NCI-H510A (cell line): ENCODE measurements around the gene DCP1B.

Source experiments
- DNase-seq: peaks from one replicate; lab custom pipeline; 2025; lab: John Stamatoyannopoulos, UW

DCP1B gene

GRCh38 chr12:2017546-2018337, 13.5 kb upstream of the DCP1B start:
- no peak for DNase-seq

- DNase-seq: no peak
Measured at GRCh38 chr12:2016862-2017545, 12.7 kb upstream of the DCP1B start.

DNA sequence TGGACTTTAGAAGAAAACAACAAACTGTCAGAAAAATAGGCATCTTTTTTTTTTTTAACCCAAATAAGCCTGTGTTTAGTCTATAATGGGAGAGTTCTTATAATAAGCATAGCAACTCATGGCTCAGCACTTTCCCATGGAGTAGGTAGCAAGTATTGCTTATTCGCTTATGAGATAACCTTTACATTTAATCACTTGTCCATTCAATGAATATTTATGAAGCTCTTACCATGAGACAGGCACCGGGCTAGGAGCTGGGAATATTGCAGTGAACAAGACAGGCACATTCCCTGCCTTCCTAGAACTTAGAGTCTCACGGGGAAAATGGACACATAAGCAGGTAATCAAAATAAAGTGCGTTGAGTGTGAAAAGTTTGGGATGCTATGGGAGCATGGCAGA, 10.0 kb upstream of the DCP1B start:
- no peak for DNase-seq

DNA sequence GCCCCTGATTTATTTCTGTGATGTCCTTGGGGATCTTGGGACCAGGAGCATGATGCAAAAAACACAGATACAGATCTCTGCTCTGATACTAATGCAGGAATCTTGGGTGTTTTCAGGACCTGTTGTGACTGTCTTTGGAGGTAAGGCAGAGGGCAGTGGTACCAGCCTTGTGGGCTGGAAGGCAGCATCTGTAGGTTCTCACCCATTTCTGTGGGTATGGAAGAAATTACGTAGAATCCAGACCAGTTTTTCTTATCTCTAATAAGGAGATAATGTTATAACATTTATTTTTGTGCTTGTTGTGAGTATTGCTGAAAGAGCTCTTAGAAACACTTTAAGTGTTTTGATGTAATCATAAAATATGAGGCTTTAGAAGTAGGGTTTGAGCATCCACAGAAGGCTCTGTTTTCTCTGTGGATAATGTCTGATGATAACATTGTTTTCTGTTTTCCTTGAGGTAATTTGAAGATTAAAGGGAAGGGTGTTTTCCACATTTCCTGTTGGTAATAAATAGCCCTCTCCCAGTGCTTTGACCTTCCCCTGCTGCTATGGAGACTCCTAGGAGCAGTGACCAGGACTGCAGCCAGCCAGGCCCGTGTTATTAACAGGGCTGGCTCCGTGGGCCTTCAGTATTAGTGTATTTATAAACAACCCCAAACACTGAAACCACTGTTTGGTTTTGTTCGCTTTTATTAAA, 9.4 kb upstream of the DCP1B start:
- no peak for DNase-seq

GRCh38 chr12:2013086-2013485, 8.8 kb upstream of the DCP1B start:
- DNase-seq: no peak

DNA sequence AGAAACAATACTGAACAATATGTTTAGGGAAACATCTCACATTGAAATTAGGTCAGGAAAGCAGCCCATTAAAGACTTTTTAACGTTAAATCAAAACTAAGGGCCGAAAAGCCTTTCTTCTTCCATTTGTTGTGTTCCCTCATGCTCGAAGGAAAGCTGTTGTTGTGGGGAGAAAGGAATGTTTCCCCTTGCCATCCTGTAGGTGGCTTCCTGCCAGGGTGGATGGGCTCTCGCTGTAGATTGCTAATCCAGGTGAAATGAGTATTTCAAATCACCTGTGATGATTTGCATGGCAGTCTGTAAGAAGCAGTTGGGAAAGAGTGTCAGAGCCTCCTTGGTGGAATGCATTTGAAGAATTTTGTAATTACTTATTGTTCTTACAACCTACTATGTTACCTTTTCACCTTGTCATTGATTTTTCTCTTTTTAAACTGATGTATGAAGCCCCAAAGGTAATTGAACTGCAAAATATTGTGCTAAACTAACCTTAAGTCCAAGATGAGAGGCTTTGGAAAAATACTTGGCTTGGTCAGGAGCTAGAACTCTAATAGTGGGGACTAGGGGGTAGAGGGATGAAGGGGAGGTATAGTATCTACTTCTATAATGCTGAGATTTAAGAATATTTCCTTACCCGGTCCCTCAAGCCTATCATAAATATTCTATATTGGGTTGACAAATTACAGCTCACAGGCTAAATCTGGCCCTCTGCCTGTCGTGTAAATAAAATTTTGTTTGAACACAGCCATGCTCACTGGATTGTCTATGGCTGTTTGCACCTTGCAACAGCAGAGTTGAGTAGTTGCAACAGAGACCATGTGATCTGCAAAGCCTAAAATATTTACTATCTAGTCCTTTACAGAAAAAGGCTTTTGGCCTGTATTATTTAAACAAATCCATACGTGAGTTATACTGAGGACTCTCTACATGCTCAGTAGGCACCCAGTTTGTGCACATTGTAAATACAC, 7.7 kb upstream of the DCP1B start:
- DNase-seq: no peak

DNA sequence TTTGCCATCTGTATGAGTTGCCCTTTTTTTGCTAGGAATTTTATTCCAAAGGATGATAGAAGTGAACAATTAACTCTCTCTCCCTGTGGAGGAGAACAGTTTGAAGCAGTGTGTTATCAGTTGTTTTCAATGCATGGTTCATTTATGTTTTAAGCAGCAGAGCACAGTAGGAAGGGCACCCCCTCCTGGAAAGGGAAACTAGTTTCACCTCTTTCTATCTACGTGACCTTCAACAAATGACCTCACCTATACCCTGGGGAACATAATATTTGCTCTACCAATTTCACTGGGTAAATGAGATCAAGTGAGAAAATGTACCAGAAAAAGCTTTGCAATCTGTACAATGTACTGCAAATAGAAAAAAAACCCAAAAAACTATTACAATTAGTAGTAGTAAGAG, 5.4 kb upstream of the DCP1B start:
- no peak for DNase-seq

GRCh38 chr12:2008677-2009076, 4.4 kb upstream of the DCP1B start:
- DNase-seq: no peak

DNA sequence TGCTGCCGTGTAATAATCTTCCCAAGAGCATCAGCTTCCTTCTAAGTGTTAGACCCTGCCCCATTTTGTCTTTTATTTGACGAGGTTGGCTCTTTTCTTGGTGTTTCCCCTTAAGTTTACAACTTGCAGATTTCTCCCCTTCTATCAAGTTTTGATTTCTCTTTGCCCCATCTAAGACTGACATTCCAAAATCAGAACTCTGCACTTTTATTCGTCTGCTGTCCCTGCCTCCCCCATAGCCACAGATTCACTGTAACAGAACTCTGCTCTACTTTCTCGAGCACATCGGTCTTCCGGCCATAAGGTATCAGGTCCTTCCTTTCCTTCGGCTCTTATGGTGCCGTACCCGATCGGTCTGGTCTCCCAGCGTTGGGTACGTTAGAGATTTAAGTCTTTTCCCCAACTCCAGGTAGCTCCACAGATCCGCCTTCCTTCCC, 563 bp downstream of the DCP1B start:
- DNase-seq: no peak

DNA sequence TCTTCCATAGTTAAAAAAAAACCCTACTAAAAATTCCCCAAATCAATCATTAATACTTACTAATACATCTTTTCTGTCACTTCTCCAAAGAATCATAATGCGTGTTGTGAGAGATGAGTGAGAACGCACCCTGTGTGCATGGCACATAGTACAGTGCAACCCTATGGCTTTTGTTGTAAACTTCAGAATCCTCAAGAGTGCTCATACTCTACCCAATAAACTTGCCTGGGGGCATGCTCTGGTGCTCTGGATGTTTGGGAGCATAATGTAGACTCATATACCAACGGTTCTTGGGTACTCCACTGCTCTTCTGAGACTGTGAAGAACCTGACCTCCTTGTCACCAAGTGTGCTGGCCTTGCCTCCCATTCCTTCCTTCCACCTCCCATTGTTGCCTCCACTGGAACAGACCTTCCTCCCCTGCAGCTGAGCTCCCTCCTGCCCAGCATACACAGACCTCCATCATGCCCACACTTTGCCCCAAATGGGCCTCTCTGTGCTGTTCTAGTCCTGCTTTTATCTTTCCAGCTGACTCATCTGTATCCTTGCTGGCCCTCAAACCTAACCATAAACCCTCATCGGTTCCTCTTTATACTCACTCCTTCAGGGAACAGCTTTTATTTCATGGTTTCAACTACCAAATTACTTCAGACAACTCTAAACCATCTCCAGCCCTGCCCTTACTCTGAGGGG, 8.9 kb downstream of the DCP1B start:
- no peak for DNase-seq

- DNase-seq: no peak
Measured at GRCh38 chr12:1994429-1995143, 9.7 kb downstream of the DCP1B start.

DNA sequence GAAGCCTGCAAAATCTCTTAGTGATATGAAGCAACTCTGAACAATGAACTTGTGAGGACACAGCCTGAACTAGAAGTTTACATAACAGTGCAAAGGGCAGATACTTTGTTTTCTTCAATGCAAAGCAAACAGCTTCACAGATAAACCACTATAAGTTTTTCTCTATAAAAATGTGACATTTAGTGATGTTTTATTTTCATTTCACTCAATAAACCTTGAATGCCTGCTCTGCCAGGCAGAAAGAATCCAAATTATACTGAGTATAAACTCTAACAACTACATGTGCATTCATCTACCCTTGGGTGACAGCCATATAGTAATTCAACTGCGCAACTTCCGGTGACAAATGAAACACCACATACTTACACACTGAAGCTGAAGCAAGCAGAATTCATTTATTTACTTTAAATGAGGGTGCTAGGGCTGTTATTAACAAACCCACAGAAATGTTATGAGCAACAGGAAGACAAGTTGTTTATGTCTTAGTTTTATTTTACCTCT, 10.3 kb downstream of the DCP1B start:
- DNase-seq: no peak

DNA sequence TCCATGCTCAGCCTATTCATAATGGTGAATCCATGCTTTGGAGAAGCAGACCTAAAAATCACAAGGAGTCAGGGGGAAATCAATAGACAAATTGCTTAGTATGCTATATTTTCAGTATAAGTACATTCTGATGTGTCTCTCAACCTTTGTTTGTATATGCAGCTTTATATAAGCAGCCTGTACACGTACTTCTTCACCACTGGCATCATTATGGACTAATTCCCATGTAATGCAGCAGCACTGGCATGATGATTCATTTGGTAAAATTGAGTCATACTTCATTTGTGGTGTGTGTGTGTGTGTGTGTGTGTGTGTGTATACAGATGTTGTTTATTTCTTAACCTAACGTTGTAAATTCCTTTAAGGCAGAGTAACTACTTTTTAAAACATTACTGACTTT, 10.9 kb downstream of the DCP1B start:
- DNase-seq: no peak

- no peak for DNase-seq
Measured at GRCh38 chr12:1992732-1993131, 11.5 kb downstream of the DCP1B start.

DNA sequence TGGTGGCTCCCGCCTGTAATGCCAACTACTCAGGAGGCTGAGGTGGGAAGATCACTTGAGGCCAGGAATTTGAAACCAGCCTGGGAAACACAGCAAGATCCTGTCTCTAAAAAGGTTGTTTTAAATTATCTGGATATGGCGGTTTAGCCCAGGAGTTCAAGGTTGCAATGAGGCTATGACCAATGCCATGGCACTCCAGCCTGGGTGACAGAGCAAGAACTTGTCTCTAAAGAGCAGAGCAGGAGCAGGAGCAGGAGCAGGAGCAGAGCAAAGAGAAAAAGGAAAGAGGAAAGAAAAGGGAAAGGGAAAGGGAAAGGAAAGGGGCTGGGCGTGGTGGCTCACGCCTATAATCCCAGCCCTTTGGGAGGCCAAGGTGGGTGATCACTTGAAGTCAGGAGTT, 15.1 kb downstream of the DCP1B start:
- no peak for DNase-seq

- no peak for DNase-seq
Measured at GRCh38 chr12:1984759-1985158, 19.5 kb downstream of the DCP1B start.

DNA sequence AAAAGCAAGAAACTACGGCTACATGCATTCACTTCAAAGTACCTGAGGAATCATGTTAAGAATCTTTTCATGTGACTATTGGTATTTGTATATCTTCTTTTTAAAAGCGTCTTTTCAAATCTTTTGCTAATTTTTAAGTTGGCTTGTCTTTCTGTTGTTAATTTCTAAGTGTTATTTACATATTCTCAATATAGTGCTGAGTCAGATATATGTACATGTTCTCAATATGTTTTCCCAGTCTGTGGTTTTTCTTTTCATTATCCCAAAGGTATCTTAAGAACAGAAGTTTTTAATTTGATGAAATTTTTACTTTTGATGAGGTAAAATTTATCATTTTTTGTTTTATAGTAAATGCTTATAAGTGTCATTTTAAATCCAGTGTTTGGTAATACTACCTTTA, 24.0 kb downstream of the DCP1B start:
- no peak for DNase-seq

DNA sequence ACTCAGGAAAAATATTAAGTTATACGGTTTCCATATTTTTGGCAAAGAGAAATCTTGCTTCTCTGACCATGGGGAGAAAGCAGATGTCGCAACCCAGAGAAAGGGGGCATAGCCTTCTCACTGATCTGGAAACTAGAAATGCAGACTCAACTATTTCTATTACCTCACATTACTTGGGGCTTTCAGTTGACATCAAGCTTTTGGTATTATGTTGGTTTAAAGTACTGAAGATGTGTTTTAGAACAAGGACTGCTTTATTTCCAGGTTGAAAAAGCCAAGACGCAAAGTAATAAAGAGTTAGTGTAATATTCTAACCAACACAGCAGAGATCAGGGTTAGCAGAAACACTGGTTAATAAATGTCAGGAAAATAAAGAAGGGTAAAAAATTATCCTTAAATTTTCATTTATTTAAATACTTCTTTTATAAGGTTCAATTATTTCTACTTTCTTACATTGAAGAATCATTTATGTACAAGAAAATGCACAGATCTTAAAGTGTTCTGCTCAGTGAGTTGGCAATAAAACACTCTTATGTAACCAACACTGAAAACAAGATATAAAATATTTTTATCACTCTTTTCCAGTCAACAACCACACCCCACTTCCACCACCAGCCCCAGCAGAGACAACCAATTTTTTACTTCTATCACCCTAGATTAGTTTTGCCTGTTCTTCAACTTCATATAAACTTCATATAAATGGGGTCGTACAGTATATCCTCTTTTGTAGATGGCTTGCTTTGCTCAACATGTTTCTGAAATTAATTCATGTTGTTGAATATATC, 26.0 kb downstream of the DCP1B start:
- no peak for DNase-seq

- DNase-seq: no peak
Measured at GRCh38 chr12:1977588-1977987, 26.7 kb downstream of the DCP1B start.

DNA sequence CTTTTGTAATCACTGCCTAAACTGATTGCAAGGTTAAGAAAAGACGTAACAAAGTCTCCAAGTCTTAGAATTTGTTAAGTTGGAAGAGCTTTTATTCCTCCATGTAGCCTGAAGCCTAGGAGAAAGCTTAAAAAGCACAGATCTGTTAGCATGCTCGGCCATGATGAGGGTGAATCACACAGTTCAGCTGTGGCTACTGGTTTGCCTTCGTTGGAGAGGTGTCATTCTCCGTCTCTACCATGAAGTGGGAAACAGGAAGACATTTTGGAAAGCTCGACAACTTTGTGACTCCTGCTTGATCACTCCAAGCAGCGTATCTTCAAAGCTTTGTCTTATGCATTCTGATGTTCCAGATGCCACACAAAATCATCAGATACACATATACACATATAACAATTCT, 27.1 kb downstream of the DCP1B start:
- no peak for DNase-seq
